ENCODE data around the gene CDK14.

GRCh38 chr7:90587766-90588165, 8.4 kb upstream of the CDK14 start:
- TF ChIP-seq POLR2AphosphoS5 (IDR thresholded peaks at IDR 0.05; ENCODE audit: borderline replicate concordance, low read depth, low read length) (no peak), EZH2 (IDR thresholded peaks at IDR 0.05) (no peak), FOXP2 (optimal IDR thresholded peaks at IDR 0.05; ENCODE audit: control extremely low read depth, extremely low read length, insufficient read depth) (no peak)

Data from SK-N-MC (cell line).